ENCODE measurements around the gene TYRP1.
"Not testable (repeated sequence)": the region's sequence is repeated elsewhere in the genome, so short reads cannot be mapped to it uniquely, and the experiment has no call there.

TYRP1 gene, protein sequence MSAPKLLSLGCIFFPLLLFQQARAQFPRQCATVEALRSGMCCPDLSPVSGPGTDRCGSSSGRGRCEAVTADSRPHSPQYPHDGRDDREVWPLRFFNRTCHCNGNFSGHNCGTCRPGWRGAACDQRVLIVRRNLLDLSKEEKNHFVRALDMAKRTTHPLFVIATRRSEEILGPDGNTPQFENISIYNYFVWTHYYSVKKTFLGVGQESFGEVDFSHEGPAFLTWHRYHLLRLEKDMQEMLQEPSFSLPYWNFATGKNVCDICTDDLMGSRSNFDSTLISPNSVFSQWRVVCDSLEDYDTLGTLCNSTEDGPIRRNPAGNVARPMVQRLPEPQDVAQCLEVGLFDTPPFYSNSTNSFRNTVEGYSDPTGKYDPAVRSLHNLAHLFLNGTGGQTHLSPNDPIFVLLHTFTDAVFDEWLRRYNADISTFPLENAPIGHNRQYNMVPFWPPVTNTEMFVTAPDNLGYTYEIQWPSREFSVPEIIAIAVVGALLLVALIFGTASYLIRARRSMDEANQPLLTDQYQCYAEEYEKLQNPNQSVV

DNA sequence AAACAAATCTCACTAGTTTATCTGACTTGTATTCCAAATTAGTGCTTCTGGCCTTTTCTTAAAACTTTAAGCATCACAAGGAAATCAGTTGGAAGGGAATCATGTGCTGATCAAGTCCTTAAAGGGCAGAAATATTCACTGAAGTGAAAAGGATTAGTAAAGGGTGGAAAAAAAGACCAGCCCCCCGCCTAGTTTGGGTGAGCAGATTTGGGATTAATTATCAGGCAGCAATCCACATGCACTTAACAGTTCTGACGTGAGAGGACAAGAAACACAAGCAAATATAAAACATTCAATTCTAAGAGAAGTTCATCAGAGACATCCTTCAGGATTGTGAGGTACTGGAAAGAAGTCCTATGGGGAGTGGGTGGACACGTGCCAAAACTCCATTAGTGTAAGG, at the start of gene TYRP1:
TYRP1 (plus strand) TSS at position 245 of the 400 bp plus-strand sequence. CDS start 612 bp downstream, outside the sequence.
- no peak for DNase-seq (ENCODE audit: low read depth)

DNA sequence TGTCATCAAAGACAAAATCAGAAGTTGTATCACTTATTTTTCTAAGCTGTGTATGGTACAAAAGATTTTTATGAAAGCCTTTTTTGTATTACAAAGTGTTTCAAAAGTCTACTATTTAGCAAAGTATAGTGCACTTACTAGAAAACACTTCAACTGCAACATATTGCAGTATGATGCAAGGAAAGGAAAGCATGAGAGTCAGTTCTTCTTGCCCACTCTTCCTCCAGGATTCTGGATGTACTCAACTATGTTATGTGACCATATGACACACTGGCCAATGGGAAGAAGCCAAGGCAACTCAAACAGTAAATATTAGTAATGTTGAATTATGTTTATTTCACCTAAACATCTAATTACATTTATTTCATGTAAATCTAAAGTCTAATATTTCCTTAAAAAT, 49.5 kb upstream of the TYRP1 start:
- no peak for DNase-seq (ENCODE audit: low read depth)

DNA sequence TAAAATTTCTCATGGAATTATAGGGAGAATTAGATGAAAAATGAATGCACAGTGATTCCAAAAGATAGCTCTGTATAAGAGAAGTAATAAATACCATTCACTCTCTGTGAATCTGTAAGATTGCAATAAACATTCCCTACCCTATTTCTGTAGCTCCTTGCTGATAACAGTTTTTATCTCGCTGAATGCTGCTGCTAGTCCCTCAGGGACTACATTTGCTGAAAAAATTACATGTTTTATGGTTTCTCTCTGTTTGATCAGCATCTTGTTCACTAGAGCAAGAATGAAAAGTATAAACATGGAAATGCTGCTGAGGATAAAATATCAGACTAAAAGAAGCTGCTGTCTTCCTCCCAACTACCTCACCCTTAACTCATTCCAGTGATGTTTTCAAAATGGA, 44.3 kb upstream of the TYRP1 start:
- DNase-seq (ENCODE audit: low read depth) = no peak

DNA sequence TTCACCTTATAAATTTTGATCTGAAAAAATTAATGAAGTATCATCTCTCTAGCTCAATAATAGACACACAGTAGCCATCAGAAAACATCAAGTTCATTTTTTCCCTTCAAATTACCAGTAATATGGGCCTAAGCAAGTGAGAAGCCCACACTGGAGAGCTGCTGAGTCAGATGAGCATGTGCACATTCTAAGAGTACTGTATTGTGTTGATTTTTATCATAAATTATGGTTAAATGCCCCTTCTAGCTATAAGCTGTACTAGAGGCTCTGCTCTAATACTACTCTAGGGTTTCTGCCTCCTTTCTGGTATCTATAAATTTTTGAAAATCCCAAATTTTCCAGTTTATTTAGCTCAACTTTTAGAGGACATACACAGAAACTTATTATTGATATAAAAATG, 42.1 kb upstream of the TYRP1 start:
- no peak for DNase-seq (ENCODE audit: low read depth)

DNA sequence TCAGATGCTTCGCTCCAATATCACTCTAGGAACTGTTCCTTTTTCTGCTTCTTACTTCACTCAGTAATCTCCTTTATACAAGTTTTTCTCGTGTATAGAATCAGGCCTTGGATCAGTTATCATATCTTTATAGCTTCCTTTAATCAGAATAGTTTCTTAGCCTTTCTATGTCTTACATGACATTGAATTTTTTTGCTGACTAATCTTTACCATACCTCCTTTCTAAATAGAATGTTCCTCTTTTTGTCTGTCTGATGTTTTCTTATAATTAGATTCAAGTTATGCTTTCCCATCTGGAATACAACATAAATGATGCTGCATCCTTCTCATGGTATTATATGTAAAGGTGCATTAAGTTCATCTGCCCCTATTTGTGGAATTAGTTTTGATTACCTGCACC, 40.2 kb upstream of the TYRP1 start:
- DNase-seq (ENCODE audit: low read depth) = no peak

DNA sequence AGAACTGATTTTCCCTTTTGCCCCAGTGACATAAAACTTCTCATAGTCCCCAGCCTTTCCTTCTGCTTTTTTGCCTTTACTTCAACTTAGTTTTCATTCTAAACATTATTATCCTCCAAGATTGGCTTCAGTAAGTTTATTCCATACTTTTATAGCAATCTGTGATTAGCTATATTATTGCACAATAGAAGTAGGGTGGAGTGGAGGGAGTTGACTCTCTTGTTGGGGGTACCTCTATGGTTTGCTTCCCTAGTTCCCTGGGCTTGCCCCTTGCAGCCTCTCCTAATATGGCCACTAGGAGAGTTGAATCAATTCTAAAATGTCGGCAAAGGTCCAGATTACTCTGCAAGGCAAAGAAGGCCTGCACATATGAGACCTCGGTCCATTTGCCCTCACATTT, 36.4 kb upstream of the TYRP1 start:
- no peak for DNase-seq (ENCODE audit: low read depth)

DNA sequence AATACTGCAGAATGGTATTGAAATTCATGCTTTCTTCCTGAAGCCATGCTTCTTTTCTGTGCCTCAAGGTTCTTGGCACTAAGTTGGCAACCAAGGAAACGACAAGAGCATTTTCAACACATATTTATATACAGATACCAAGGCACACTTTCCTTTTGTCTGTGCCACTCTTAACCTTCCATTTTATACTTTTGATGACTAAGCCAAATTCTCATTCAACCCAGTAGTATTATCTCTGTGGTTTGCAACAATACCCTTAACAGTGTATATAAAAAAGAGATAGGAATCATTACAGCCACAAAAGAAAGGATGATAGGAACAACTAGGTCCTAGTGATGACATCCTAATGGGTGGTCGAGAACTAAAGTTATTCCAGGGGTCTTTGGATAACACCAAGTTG, 36.0 kb upstream of the TYRP1 start:
- no peak for DNase-seq (ENCODE audit: low read depth)

DNA sequence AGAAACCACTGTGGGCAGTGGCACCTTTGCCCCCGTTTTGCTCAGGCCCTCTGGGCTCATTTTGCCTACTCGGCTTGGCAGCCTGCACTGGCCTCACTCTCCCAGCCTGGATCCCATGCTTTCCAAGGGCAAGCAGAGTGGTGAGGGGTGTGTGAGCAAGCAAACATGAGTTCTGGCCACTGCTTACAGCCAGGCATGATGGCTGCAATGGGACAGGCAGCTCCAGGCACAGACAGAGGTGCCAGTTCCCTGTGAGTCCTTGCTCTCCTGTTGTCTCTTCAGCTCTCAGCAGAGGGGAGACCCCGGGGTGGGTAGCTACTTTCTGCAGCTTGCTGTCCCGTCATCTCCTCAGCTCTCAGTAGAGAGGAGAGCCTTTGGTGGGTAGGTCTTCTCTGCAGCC, 35.2 kb upstream of the TYRP1 start:
- no peak for DNase-seq (ENCODE audit: low read depth)

DNA sequence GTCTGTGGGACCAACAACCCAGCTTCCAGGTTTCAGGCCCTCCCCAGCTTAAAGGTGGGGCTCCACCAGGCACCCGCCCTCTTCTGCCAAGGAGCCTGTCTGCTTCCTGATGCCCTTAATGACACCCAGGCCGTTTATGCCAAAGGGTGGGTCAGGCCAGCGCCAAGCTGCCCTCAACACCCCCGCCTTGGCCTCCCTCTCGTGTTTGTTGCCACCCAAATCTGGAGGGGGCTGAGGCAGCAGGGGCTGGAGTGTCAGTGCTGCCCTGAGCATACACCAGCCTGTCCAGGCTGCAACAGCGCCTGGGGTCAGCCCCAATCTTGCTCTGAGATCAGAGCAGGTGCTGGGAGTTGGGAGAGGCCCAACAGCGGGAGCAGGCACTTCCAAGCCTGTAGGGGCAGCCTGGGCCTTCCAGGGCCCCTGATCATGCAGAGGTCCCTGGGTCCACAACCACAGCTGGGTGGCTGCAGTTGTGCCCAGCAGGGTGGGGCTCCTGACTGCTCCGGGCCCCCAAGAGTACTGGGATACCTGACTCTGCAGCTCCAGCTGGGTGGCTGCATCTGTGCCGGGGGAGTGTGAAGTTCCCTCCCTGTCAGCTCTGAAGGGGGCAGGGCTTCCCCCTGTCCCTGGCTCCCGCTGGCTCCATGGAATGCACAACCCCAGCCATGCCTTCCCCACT, 34.5 kb upstream of the TYRP1 start:
- no peak for DNase-seq (ENCODE audit: low read depth)

DNA sequence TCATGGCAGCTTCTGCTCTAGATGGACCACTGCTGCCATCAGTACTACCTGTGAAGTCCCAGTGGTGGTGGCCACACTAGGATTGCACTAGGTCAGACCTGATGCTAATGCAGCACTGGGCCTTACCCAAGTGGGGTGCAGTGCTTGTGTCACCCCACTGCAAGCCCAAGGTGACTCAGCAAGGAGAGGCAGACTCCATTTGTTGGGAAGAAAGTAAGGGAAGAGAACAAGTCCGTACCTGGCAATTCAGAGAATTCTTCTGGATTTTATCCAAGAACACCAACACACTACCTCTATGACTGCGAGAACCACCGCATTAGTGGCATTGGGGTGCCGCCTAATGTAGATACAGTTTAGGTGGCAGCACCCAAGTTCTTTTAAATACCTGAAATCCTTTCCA, 34.0 kb upstream of the TYRP1 start:
- no peak for DNase-seq (ENCODE audit: low read depth)

DNA sequence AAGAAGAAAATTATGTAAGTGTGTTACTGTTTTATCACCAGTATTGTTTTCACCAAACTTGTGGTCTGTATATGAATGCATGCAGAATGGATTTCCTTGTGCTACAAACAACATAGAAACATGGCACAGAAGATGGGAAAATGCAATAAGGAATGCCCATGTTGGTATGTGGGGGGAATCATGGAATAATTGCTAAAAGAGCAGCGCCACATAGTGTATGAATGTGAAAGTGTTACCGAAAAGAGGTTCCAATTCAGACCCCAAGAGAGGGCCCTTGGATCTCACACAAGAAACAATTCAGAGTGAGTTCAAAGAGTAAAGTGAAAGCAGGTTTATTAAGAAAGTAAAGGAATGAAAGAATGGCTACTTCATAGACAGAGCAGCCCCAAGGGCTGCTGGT, 26.4 kb upstream of the TYRP1 start:
- no peak for DNase-seq (ENCODE audit: low read depth)

DNA sequence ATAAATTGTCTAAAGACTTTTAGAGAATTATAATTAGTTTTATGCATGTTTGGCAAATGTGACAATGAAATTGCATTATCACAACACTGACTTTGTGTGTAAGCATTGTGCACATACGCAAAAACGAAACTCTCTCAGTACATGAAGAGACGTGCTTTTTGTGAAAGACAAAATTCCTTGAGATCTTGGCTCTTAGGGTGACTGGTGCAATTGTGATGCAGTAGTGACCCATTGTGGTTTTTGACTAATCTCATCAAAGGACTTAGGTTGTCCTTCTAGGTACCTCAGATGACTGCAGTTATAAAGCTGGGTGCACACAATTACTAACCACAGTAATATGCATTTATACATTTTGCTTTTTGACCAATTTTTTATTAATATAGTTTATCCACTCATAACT, 25.3 kb upstream of the TYRP1 start:
- DNase-seq (ENCODE audit: low read depth) = no peak

DNA sequence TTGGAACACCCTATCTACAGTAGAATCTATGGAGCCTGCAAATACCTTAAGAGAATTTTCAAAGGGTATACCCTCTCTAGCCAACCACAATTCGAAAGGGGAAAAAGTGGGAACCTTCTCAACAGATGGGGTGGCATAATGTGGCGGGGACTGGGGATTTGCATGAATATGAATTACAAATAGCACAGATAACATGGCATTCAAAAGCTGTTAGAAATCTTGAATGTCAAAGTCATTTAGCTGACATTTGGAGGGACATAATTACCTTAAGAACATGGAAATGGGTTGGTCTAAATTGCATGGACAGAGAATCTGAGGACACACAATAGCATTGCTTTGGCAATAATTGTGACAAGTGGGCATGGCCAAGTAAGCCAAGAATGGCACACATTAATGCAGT, 23.2 kb upstream of the TYRP1 start:
- DNase-seq (ENCODE audit: low read depth) = no peak

DNA sequence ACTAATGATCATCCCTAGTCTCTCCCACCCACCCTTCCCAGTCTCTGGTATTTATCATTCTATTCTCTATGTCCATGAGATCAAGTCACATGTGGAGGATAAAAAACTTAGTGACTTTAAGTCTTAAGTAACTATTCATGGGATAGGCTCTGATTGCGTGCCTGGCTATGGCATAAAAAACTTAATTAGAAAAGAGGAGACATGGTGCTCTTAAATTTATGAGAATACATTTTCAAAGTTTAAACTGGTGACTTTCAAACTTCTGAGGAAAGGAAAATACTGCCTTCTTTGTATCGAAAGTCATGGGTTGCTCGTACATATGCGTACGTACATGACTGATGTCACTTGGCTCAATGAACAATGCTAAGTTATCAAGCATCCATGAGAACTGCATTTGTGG, 18.2 kb upstream of the TYRP1 start:
- no peak for DNase-seq (ENCODE audit: low read depth)

DNA sequence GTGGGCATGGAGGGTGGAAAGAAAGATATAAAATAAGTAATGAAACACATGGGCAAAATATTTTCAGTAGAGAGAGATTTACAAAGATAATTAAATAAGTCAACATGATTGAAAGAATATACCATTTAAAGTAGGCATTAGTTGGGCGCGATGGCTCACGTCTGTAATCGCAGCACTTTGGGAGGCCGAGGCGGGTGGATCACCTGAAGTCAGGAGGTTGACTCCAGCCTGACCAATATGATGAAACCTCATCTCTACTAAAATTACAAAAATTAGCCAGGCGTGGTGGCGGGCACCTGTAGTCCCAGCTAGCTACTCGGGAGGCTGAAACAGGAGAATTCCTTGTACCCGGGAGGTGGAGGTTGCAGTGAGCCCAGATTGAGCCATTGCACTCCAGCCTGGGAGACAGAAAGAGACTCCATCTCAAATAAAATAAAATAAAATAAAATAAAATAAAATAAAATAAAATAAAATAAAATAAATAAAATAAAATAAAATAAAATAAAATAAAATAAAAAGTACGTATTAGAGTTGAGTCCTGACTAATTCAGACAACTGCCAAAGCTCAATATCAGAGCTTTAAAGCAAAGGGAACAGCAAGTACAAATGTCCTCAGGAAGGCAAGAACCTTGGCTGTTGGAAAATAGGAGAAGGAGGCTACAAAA, 15.6 kb upstream of the TYRP1 start:
- not testable (repeated sequence) for DNase-seq (ENCODE audit: low read depth)

DNA sequence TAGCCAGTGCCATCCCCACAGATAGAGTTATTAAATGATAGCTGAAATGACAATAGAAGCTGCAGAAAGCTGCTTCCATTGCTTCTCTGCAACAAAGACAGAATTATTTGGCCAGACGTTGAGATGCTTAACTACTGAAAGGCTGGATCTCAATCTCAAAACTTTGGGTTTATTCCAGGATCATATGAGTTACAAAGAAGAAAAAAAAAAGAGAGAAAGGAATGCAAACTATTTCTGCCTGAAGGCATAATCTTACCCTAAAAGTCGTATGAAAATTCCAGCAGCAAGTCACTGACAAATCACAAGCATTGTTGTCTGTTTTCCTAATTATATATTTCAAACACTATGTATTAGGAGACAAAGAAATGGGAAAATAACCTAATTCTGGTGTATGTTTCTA, 12.8 kb upstream of the TYRP1 start:
- no peak for DNase-seq (ENCODE audit: low read depth)

DNA sequence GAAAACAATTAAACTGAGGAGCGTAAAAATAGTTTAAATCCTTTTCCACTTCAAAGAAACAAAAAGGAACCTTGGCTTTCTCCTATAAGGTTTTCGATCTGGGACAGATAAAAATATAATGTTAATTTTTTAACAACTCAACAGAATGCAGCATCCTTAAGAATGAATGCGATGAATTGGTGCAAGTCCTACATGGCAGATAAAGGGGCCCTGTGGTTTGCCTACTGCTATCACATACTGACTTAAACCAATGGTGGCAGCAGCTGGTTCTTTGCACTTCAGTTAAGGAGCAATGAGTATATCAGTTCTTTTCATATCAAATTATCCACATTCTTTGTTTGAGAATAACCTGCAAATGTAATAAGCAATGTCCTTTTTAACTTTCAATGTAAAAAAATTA, 12.4 kb upstream of the TYRP1 start:
- DNase-seq (ENCODE audit: low read depth) = no peak

DNA sequence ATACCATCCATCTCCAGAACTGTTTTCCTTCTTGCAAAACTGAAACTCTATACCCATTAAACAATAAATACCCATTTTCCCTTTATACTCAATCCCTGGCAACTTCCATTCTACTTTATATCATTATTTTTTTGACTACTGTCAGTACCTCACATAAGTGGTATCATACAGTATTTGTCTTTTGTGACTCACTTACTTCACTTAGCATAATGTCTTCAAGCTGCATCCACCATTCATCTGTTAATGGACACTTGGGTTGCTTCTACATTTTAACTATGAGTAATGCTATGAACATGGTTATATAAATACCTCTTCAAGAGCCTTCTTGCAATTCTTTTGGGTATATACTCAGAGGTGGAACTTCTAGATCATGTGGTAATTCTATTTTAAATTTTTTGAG, 11.6 kb upstream of the TYRP1 start:
- DNase-seq (ENCODE audit: low read depth) = peak; percentile 43

DNA sequence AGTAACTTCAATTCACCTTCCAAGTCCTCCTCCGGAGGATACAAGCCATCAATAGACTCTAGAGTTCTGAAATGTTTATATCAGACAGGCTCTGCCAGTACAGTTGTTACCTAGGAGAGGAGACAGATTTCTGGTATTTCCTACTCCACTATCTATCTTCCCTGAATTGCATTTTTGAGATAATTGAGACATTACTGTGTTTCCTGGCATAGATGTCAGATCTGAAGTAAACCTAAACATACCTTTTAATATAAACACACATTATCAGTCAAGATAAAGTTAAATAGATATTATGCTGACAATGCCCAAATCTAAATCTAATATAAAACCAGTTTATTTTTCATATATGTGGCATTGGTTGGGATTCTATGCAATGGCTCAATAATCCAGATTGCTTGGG, 8.2 kb upstream of the TYRP1 start:
- no peak for DNase-seq (ENCODE audit: low read depth)

DNA sequence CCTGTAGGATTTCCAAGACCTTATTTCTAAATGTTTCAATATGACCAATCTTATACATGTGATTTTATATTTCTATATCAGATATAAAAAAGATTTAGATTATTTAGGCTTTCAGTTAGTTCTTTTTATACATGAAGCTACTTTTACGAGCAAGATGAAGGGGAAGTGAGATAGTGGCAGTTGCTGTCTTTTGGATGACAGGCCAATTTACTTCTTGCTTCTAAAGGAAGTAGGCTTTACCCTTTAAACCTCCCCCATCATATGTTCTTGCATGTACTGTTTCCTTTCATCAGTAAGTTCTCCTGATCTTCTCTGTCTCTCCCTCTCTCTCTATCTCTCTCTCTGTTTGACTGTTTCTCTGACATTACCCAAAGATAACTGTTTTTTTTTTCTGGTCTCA, 4.0 kb upstream of the TYRP1 start:
- DNase-seq (ENCODE audit: low read depth) = no peak

DNA sequence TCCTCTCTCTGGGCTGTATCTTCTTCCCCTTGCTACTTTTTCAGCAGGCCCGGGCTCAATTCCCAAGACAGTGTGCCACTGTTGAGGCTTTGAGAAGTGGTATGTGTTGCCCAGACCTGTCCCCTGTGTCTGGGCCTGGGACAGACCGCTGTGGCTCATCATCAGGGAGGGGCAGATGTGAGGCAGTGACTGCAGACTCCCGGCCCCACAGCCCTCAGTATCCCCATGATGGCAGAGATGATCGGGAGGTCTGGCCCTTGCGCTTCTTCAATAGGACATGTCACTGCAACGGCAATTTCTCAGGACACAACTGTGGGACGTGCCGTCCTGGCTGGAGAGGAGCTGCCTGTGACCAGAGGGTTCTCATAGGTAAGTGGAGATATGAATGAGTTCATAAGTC, 828 bp downstream of the TYRP1 start:
- DNase-seq (ENCODE audit: low read depth) = no peak

DNA sequence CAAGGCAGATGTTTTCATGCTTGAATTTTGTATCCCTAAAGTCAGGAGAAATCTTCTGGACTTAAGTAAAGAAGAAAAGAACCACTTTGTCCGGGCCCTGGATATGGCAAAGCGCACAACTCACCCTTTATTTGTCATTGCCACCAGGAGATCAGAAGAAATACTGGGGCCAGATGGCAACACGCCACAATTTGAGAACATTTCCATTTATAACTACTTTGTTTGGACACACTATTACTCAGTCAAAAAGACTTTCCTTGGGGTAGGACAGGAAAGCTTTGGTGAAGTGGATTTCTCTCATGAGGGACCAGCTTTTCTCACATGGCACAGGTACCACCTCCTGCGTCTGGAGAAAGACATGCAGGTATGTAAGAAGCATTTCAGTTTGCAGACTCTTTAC, 2.3 kb downstream of the TYRP1 start:
- DNase-seq (ENCODE audit: low read depth) = no peak

Measured in HS-5 (cell line).